Activated CD4-positive, alpha-beta T cell treated with anti-CD3 and anti-CD28 coated beads for 36 hours (primary cell): ENCODE data around the gene LSM6. TPM values are rescaled to one million over a fixed set of nuclear protein-coding genes. Genes with fewer than 3 reads are reported as not detected.

Experiments
- ATAC-seq: fragments of 200-7000 bp; cut with Tn5 transposase; one replicate; pipeline ENCODE4 v1.10.0; 2021; ENCODE audit warnings: mild to moderate bottlenecking, moderate library complexity
- CTCF ChIA-PET: fragments of 350-600 bp; sonication (Branson Sonifier 250); formaldehyde crosslinking; loops from one replicate; lab custom pipeline; 2021; ENCODE audit warnings: antibody characterized with exemption; lab: Charles Lee
- POLR2A ChIA-PET: fragments of 350-600 bp; sonication (Branson Sonifier 250); formaldehyde crosslinking; loops from one replicate; lab custom pipeline; 2021; ENCODE audit warnings: antibody characterized with exemption, inconsistent platforms; lab: Charles Lee
- DNase-seq: peaks from one replicate; pipeline ENCODE4 v3.0.0-alpha.2; 2020
- H3K27ac Mint-ChIP-seq: one replicate; pipeline ENCODE4 v1.8.0; 2021; ENCODE audit warnings: mixed read lengths
- H3K27me3 Mint-ChIP-seq: one replicate; pipeline ENCODE4 v1.8.0; 2021; ENCODE audit warnings: mixed read lengths
- H3K36me3 Mint-ChIP-seq: one replicate; pipeline ENCODE4 v1.8.0; 2021; ENCODE audit warnings: low read depth, mixed read lengths
- H3K4me1 Mint-ChIP-seq: one replicate; pipeline ENCODE4 v1.8.0; 2021; ENCODE audit warnings: mixed read lengths
- H3K4me3 Mint-ChIP-seq: one replicate; pipeline ENCODE4 v1.8.0; 2021; ENCODE audit warnings: mild to moderate bottlenecking, moderate library complexity, mixed read lengths
- H3K9me3 Mint-ChIP-seq: one replicate; pipeline ENCODE4 v1.8.0; 2021; ENCODE audit warnings: low read depth, mixed read lengths
- intact Hi-C, 2 experiments: fragments of 100-400 bp; cut with DNase I in 1 of 2; cut with micrococcal nuclease in 1 of 2; formaldehyde crosslinking; loops; one replicate each; pipeline versions ENCODE4 v1.14.2 to v1.15.1; 2022 to 2024; cut with DNase I, micrococcal nuclease
- total RNA-seq, 2 experiments: library from RNA; stranded (reverse); gene quantifications; one replicate each; pipeline ENCODE4 v1.2.3, GENCODE V29; 2021

Gene LSM6
- total RNA-seq, 2 experiments from 2014 or later: 64.9 to 66.9 TPM

DNA sequence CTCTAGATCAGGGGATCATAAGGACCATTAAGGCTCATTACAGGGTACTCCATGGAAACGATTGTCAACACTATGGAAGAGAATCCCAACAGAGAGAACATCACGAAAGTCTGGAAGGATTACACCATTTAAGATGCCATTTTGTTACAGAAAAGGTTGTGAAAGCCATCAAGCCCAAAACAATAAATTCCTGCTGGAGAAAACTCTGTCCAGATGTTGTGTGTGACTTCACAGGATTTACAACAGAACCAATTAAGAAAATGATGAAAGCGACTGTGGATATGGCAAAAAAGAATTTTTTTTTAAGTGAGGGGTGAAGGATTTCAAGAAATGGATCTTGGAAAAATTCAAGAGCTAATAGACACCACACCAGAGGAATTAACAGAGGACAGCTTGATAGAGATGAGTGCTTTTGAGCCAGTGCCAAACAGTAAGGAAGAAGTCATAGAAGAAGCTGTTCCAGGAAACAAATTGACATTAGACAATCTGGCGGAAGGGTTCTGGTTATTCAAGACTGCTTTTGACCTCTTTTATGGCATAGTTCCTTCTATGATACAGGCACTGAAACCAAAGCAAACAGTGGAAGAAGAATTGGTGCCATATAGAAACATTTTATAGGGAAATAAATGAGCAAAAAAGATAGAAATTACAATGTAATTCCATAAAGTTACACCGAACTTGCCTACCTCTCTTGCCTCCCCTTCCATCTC lies 17.3 kb upstream of the LSM6 start:
- peaks cover 10% of the 10 kb centered on the region for H3K9me3 Mint-ChIP-seq
- ATAC-seq: no peak
- ChIA-PET POLR2A (no interaction called here), CTCF (interaction anchor here (1.3 kb wide), 1 partner anchor 25 kb away, joined by 3 read pairs; no protein-coding TSS in a partner anchor)
- H3K27me3 Mint-ChIP-seq: peaks cover 20% of the 10 kb centered on the region
- no peak overlapping the region for H3K4me3 Mint-ChIP-seq
- no peak overlapping the region for H3K27ac Mint-ChIP-seq
- intact Hi-C loops: no loop called here
- H3K36me3 Mint-ChIP-seq: peaks cover 4% of the 10 kb centered on the region
- no peak for DNase-seq
- peaks cover 4% of the 10 kb centered on the region for H3K4me1 Mint-ChIP-seq

DNA sequence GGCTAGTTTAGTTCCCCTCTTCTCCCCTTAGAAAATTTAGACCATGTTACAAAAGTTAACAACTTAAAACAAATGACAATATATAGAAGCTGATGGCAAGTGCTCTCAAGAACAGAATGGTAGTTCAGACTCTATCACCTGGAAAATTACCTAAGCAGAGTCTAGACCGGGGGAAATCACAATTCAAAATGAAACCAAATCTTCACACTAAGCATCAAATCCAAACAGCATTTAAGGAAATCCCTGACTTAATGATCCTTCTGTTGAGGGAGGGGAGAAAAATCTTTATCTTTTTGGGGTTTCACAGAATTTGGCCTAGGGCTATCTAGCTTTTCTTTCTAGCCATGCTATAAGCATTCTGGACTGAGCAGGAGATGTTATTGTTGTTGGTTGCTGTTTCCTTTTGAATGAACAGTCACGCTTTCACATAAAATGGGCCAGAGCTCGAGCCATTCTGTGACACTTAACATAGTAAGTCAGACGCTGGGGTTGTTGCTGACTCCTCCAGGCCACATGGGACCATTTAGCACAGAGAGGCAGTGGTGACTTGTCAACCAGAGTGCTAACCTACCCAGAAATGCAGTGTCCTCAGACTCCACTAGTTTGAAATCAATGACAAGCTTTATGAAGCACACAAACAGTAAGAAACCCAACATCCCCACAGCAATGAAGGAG lies 16.0 kb upstream of the LSM6 start:
- H3K4me1 Mint-ChIP-seq: peaks cover 5% of the 10 kb centered on the region
- H3K4me3 Mint-ChIP-seq: no peak overlapping the region
- H3K9me3 Mint-ChIP-seq: peaks cover 11% of the 10 kb centered on the region
- no peak overlapping the region for H3K27ac Mint-ChIP-seq
- peaks cover 14% of the 10 kb centered on the region for H3K27me3 Mint-ChIP-seq
- ATAC-seq (peak; percentile 77), DNase-seq (peak; percentile 18)
- ChIA-PET POLR2A (no interaction called here), CTCF (interaction anchor here (1.1 to 1.3 kb wide), 2 partner anchors 13 to 27 kb away, joined by 3 to 8 read pairs; no protein-coding TSS in a partner anchor)
- intact Hi-C loops: no loop called here
- H3K36me3 Mint-ChIP-seq: peaks cover 4% of the 10 kb centered on the region

DNA sequence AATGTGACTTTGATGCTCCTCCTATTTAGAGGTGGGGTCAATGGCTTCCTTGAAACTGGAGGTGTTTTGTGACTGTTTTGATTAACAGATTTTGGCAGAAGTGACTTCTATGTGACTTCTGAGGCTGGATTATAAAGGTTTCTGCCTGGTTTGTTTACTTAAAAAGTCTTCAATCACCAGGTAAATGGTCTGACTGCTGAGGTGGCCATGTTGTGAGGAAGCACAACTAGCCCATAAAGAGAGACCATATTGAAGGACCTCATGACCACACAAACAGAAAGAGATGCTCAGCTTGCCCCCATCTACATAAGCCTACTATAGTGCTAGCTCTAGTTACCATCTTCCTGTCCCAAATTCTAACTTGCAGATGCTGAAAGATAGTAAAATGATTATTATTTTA lies 14.3 kb upstream of the LSM6 start:
- CTCF ChIA-PET: no interaction called here
- DNase-seq (no peak), ATAC-seq (no peak)
- no peak overlapping the region for H3K27ac Mint-ChIP-seq
- H3K9me3 Mint-ChIP-seq: peaks cover 13% of the 10 kb centered on the region
- intact Hi-C loops: no loop called here
- peaks cover 4% of the 10 kb centered on the region for H3K36me3 Mint-ChIP-seq
- peaks cover 12% of the 10 kb centered on the region for H3K4me1 Mint-ChIP-seq
- POLR2A ChIA-PET: no interaction called here
- H3K27me3 Mint-ChIP-seq: peaks cover 18% of the 10 kb centered on the region
- no peak overlapping the region for H3K4me3 Mint-ChIP-seq

DNA sequence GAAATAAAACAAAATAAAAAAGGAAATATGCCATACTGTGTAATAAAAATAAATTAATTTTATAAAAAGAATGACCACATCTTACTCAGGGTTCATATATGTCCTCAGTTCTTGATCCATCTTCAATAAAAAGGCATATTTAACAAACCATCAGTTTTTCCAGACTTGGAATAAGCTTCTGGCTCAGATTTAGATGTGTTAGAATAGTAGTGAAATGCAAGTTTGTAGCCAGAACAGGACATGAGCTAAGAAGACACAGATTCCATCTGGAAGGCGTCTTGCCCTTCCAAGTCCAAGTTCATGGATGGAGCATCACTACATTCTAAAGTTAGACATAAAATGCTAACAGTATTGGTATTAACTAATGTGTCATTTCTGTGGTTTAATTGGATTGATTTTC lies 10.3 kb upstream of the LSM6 start:
- ChIA-PET POLR2A (no interaction called here), CTCF (no interaction called here)
- Mint-ChIP-seq H3K4me1 (peaks cover 8% of the 10 kb centered on the region), H3K9me3 (peaks cover 9% of the 10 kb centered on the region), H3K27me3 (peaks cover 10% of the 10 kb centered on the region), H3K4me3 (no peak overlapping the region), H3K36me3 (peaks cover 4% of the 10 kb centered on the region), H3K27ac (no peak overlapping the region)
- ATAC-seq (no peak), DNase-seq (no peak)
- intact Hi-C loops: no loop called here

DNA sequence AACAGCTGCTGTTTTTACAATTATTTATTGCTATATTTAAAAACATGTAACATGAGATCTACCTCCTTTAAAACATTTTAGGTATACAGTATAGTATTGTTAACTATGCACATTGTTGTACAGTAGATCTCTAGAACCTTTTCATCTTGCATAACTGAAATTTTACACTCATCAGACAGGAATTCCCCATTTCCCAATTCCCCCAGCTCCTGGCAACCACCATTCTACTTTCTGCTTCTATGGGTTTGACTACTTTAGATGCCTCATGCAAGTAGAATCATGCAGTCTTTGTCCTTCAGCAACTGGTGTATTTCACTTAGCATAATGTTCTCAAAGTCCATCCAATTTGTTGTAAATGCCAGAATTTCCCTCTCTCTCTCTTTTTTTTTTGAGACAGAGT lies 9.7 kb upstream of the LSM6 start:
- peaks cover 7% of the 10 kb centered on the region for H3K9me3 Mint-ChIP-seq
- peaks cover 8% of the 10 kb centered on the region for H3K27me3 Mint-ChIP-seq
- POLR2A ChIA-PET: no interaction called here
- ATAC-seq: no peak
- H3K27ac Mint-ChIP-seq: no peak overlapping the region
- DNase-seq: no peak
- H3K4me1 Mint-ChIP-seq: peaks cover 8% of the 10 kb centered on the region
- H3K4me3 Mint-ChIP-seq: no peak overlapping the region
- CTCF ChIA-PET: interaction anchor here (0.6 kb wide), 1 partner anchor 57 kb away, joined by 4 read pairs; no protein-coding TSS in a partner anchor
- intact Hi-C loops: no loop called here
- peaks cover 4% of the 10 kb centered on the region for H3K36me3 Mint-ChIP-seq

DNA sequence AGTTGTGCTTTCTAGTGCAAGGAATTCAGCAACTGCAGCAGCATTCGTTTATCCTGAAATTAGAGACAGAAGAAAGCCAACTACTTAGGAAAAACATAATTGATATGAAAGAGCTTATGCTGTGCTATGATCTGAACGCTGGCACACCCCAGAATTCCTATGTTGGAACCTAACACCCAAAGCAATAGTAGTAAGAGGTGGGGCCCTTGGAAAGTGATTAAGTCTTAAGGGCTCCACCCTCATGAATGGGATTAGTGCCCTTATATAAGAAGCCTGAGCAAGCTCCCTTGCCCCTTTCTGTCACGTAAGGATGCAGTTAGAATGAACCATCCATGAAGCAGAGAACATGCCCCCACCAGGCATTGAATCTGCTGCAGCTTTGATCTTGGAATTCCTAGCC lies 5.4 kb upstream of the LSM6 start:
- DNase-seq (no peak), ATAC-seq (no peak)
- Mint-ChIP-seq H3K9me3 (no peaks in the 10 kb centered on the region), H3K36me3 (no peaks in the 10 kb centered on the region), H3K27me3 (no peaks in the 10 kb centered on the region), H3K4me1 (peaks cover 9% of the 10 kb centered on the region), H3K27ac (no peak overlapping the region), H3K4me3 (no peak overlapping the region)
- POLR2A ChIA-PET: no interaction called here
- CTCF ChIA-PET: no interaction called here
- intact Hi-C loops: loop anchor here in 1 of 2 experiments (10.0 kb wide), 3 partner anchors 355 to 995 kb away; partner anchors contain the start of gene SLC10A7

DNA sequence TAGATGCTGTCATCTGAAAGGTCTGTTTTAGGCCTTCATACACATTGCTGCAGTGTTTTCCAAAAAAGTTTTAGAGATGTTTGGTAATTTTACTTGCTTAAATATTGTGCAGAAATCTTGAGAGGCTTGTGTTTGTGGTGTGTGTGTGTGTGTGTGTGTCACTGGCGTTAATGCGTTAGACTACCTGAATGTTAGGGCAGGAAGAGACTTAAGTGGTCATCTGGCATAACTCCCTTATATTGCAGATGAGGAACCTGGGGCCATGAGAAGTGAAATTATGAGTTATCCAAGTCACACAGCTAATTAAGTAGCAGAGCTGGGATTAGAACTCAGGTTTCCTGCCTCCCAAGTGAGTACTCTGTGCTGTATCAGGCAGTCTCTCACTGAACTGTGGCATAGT lies 1.4 kb downstream of the LSM6 start:
- Mint-ChIP-seq H3K27ac (peak overlapping the region; percentile 74), H3K4me3 (peak overlapping the region; percentile 82), H3K9me3 (no peaks in the 10 kb centered on the region), H3K27me3 (no peaks in the 10 kb centered on the region), H3K36me3 (peaks cover 9% of the 10 kb centered on the region), H3K4me1 (peaks cover 56% of the 10 kb centered on the region)
- CTCF ChIA-PET: interaction anchor here (1.6 kb wide), 1 partner anchor 81 kb away, joined by 4 read pairs; no protein-coding TSS in a partner anchor
- no peak for DNase-seq
- POLR2A ChIA-PET: no interaction called here
- intact Hi-C loops: loop anchor here (2.0 to 10.0 kb wide), 8 partner anchors 66 to 1002 kb away; partner anchors contain the start of genes SLC10A7 (in 1 of the 2), SMAD1 (in 1 of the 2) and ZNF827 (in 1 of the 2)
- no peak for ATAC-seq

DNA sequence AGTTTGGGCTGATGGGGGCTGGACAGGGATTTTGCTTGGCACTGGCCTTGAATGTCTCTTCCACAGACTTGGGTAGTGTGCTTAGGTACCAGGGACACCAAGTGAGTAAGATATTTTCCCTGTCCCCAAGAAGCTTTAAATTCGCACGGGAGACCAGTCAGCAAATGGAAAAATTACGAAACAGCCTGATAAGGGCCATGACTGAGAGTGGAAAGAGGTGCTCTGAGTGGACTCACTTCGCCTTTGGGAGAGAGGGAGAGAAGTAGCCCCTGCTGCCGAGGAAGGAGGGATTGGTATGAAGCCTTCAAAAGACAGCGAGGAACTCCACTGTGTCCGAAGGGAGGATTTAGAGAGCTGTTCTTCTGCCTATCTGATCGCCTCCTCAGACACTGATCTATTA lies 2.6 kb downstream of the LSM6 start:
- Mint-ChIP-seq H3K9me3 (no peaks in the 10 kb centered on the region), H3K4me1 (peaks cover 62% of the 10 kb centered on the region), H3K27me3 (no peaks in the 10 kb centered on the region), H3K36me3 (peaks cover 12% of the 10 kb centered on the region), H3K4me3 (no peak overlapping the region), H3K27ac (no peak overlapping the region)
- ATAC-seq: no peak
- ChIA-PET POLR2A (no interaction called here), CTCF (no interaction called here)
- intact Hi-C loops: loop anchor here (5.0 to 10.0 kb wide), 6 partner anchors 241 to 1003 kb away; partner anchors contain the start of genes SLC10A7 (in 1 of the 2), SMAD1 (in 1 of the 2) and ZNF827 (in 1 of the 2)
- no peak for DNase-seq

DNA sequence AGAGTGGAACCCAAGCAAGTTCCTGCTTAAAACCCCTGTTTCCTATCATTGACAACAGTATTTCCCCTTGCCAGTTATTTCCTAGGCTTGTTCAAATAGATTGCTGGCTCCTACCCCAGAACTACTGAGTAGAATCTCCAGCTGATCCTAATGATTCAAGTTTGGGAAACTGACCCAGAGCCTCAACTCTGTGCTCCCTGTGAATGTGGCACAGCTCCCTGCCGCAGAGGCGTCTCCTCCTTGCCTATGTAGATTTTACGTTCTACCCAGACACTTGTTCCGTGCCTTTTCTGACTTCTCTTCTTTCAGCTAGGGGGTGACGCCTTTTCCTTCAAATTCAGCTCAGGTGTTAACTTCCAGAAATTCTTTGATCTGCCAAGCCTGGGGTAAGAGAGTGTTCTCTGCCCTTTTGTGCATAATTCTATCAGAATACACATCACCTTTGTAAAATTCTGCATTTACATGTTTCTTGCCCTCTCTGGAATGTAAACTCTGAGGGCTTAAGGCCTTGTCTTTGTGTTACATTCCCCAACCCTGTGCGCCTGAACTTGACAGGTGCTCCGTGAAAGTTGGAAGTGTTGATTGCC lies 4.4 kb downstream of the LSM6 start:
- H3K27ac Mint-ChIP-seq: no peak overlapping the region
- no peaks in the 10 kb centered on the region for H3K9me3 Mint-ChIP-seq
- no peak for DNase-seq
- CTCF ChIA-PET: interaction anchor here (1.9 kb wide), 1 partner anchor 84 kb away, joined by 4 read pairs; no protein-coding TSS in a partner anchor
- ATAC-seq: no peak
- H3K4me3 Mint-ChIP-seq: no peak overlapping the region
- H3K4me1 Mint-ChIP-seq: peaks cover 59% of the 10 kb centered on the region
- no peaks in the 10 kb centered on the region for H3K27me3 Mint-ChIP-seq
- H3K36me3 Mint-ChIP-seq: peaks cover 18% of the 10 kb centered on the region
- POLR2A ChIA-PET: no interaction called here
- intact Hi-C loops: loop anchor here (5.0 to 10.0 kb wide), 6 partner anchors 243 to 1005 kb away; partner anchors contain the start of genes SLC10A7 (in 1 of the 2), SMAD1 (in 1 of the 2) and ZNF827 (in 1 of the 2)

DNA sequence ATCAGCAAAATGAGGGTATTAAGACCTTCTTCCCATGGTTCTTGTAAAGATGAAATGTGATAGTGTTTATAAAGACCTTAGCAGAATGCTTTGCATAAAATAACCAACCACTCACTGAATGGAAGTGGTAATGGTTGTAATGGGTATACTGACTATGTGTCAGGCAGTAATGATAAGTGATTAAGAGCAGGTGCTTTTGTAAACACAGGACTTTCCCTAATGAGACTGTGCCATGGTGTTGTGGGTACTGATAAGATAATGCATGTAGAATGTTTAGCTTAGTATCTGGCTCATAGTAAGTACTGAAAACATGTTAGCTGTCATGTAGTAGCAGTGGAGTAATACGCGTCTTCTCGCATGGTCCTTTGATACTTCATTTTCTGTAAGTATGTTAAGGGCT lies 6.9 kb downstream of the LSM6 start:
- intact Hi-C loops: no loop called here
- no peak overlapping the region for H3K4me3 Mint-ChIP-seq
- H3K36me3 Mint-ChIP-seq: peaks cover 35% of the 10 kb centered on the region
- H3K9me3 Mint-ChIP-seq: no peaks in the 10 kb centered on the region
- no peak overlapping the region for H3K27ac Mint-ChIP-seq
- no peaks in the 10 kb centered on the region for H3K27me3 Mint-ChIP-seq
- ATAC-seq (peak; percentile 57), DNase-seq (no peak)
- H3K4me1 Mint-ChIP-seq: peaks cover 45% of the 10 kb centered on the region
- ChIA-PET CTCF (interaction anchor here (0.6 kb wide), 1 partner anchor 1899 kb away, joined by 3 read pairs; no protein-coding TSS in a partner anchor), POLR2A (no interaction called here)

DNA sequence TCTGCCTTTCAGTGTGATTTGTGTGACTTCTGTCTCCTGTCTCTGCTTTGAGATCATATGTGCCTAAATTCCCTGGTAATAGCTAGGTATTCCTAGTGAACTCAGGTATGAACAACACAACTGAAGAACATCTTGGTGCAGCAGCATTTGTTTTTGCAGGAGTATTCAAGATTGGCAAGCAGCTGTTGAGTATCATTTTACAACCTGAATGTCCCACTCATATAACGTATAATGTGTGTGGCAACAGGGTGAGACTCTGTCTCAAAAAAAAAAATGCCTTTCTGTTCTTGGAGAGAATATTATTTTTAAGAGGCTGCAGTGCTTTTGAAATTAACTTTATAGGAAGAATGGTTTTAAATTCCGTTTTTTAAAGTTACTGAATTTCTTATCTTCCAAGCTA lies 7.7 kb downstream of the LSM6 start:
- Mint-ChIP-seq H3K4me3 (no peak overlapping the region), H3K9me3 (no peaks in the 10 kb centered on the region), H3K36me3 (peaks cover 35% of the 10 kb centered on the region), H3K27ac (no peak overlapping the region), H3K27me3 (no peaks in the 10 kb centered on the region), H3K4me1 (peaks cover 37% of the 10 kb centered on the region)
- CTCF ChIA-PET: no interaction called here
- POLR2A ChIA-PET: no interaction called here
- ATAC-seq: no peak
- intact Hi-C loops: no loop called here
- DNase-seq: no peak
